RWPE1 (cell line): Measurements from ENCODE around the gene ANKFY1.

Source experiments
- CTCF ChIA-PET: fragments of 350-600 bp; sonication (Branson Sonifier 250); formaldehyde crosslinking; extraction: SDS; loops from one replicate; lab custom pipeline; 2021; lab: Yijun Ruan, JAX
- POLR2A ChIA-PET: fragments of 400-600 bp; formaldehyde crosslinking; extraction: SDS; loops from one replicate; lab custom pipeline; 2020; ENCODE audit warnings: antibody characterized with exemption; ENCODE audit not compliant: low non-redundant PET; lab: Yijun Ruan, JAX
- DNase-seq: peaks from one replicate; pipeline ENCODE4 v3.0.0; 2012; ENCODE audit warnings: low spot score
- H3K27ac ChIP-seq: fragments of 450-650 bp; 2 replicates; pipeline ENCODE4 v1.5.1; 2017
- CTCF ChIP-seq: fragments of 450-650 bp; conservative IDR thresholded peaks from 2 replicates; pipeline ENCODE4 v1.5.1; 2017; ENCODE audit warnings: low read depth, mild to moderate bottlenecking

ANKFY1 gene

GRCh38 chr17:4166419-4166818 is 97.4 kb downstream of the ANKFY1 start:
- DNase-seq, result no peak
- TF ChIP-seq CTCF, result no peak
- CTCF ChIA-PET, result no interaction called here
- H3K27ac ChIP-seq, result no peak overlapping the region; the same call in 1 of the 2 replicates
- POLR2A ChIA-PET, result no interaction called here

- DNase-seq, result peak; percentile 52
- CTCF ChIA-PET, result no interaction called here
- H3K27ac ChIP-seq, result peak overlapping the region; percentile 40; the same call in 1 of the 2 replicates
- POLR2A ChIA-PET, result no interaction called here
- no peak for TF ChIP-seq CTCF
These were observed 98.3 kb downstream of the ANKFY1 start for GRCh38 chr17:4165301-4166010.

- no peak for TF ChIP-seq CTCF
- peak; percentile 20 for DNase-seq
- ChIA-PET CTCF (no interaction called here), POLR2A (no interaction called here)
- H3K27ac ChIP-seq, result peak overlapping the region; percentile 71
These were observed 99.8 kb downstream of the ANKFY1 start for GRCh38 chr17:4163951-4164350.

GRCh38 chr17:4162775-4163466 is 100.9 kb downstream of the ANKFY1 start:
- POLR2A ChIA-PET, result interaction anchor here (0.8 kb wide), 1 partner anchor 19 kb away, joined by 3 read pairs; no protein-coding TSS in a partner anchor
- H3K27ac ChIP-seq, result peak overlapping the region; percentile 98
- CTCF ChIA-PET, result no interaction called here

GRCh38 chr17:4162321-4162720 is 101.5 kb downstream of the ANKFY1 start:
- H3K27ac ChIP-seq, result peak overlapping the region; percentile 98
- no peak for DNase-seq
- ChIA-PET CTCF (interaction anchor here (1.1 kb wide), 1 partner anchor 14 kb away, joined by 3 read pairs; no protein-coding TSS in a partner anchor), POLR2A (interaction anchor here (0.8 kb wide), 1 partner anchor 18 kb away, joined by 3 read pairs; no protein-coding TSS in a partner anchor)
- no peak for TF ChIP-seq CTCF

More at GRCh38 chr17:4162775-4163466, 100.9 kb downstream of the ANKFY1 start:
- TF ChIP-seq CTCF, result no peak
- DNase-seq, result no peak

- no peak for DNase-seq
- TF ChIP-seq CTCF, result no peak
- H3K27ac ChIP-seq, result peak overlapping the region; percentile 98
- CTCF ChIA-PET, result interaction anchor here (1.1 kb wide), 1 partner anchor 14 kb away, joined by 3 read pairs; no protein-coding TSS in a partner anchor
- POLR2A ChIA-PET, result interaction anchor here (2.9 kb wide), 1 partner anchor 18 kb away, joined by 15 read pairs; the partner anchor contains the start of gene CYB5D2
These were observed 101.8 kb downstream of the ANKFY1 start for GRCh38 chr17:4161967-4162305.
